Measurements from ENCODE around the gene P2RX2.

The P2RX2 gene

DNA sequence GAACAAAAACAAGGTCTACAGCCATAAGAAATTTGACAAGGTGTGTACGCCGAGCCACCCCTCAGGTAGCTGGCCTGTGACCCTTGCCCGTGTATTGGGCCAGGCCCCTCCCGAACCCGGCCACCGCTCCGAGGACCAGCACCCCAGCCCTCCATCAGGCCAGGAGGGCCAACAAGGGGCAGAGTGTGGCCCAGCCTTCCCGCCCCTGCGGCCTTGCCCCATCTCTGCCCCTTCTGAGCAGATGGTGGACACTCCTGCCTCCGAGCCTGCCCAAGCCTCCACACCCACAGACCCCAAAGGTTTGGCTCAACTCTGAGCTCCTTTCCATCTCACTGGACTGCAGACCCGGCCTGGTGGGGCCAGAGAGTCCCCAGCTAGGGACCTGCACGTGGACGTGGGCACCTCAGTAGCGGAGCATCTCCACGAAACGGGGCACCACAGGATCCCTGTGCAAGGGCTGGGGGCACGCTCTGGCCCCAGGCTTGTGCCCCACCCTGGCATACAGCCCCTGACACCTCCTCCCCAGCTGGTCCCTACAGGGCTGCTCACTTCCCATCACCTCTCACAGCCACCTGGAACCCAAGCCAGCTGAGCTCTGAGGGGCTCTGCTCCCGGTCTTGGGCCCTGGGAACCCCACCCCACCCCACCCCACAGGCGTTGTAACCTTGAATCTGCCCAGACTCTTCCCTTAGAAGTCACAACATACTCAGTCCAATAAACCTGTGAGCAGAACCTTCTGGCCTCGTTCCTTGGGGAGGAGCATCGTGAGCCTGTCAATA is 3.3 kb downstream of the P2RX2 start:
- no peak for DNase-seq

DNA sequence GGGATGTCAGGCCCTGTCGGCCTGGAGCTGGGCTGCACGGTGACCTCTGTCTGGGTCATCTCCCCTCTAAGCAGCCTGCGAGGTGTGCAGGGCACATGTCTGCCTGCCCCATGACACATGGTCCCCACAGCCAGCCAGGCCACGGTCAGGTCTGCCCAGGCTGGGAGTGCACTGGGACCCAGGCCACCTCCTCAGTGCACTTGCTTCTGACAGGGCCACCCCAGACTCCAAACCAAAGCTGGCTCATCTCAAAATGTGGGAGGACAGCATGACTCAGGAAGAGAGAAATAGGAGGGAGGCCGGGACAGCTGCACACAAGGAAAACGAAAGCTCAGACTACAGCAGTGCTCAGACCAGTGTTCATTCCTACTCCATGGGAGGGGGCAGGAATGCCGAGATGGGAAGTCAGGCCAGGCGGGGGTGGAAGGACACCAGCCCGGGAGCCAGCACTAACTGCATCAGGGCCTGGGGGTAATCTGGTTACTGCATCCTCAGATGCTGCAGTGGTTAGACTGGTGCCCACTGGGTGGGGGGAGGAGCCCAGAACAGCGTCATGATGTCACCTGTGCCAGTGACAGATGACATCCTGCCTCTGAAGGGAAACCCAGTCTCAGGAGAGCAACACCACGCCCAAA is 4.0 kb downstream of the P2RX2 start:
- no peak for DNase-seq

DNA sequence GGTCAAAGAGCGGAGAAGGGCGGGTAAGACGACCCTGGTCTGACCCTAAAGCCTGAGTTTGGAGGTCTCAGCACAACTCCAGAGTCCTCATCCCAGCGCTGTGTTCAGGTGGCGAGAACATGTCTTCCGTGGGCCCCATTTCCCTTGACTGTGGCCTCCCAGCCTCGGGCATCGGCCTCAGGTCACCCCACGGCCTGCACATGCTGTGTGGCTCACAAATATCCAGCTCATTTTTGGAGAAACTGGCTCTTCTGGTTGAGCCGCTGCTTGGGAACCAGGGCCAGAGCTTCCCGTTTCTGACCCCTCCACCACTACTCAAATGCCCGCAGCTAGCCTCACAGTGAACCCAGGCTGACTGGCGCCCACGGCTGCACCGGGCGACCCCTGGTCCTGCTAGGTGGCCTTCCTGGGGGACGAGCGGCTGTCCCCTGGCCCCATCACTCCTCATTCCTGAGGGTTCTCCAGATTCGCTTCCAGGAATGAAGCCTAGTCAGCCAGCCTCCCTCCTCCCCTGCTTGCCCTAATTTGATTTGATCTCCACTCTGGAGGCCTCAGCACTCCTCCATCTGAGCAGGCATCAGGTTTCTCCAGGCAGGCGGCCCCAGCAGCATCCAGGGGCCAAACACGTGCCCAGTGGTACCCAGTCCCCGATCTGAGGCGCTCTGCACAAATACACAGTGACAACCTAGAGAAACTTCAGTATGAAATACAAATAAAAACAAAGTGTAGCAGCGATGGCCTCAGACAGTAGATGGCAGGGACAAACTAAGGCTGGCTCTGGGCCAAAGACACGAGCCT is 4.7 kb downstream of the P2RX2 start:
- DNase-seq = no peak

DNA sequence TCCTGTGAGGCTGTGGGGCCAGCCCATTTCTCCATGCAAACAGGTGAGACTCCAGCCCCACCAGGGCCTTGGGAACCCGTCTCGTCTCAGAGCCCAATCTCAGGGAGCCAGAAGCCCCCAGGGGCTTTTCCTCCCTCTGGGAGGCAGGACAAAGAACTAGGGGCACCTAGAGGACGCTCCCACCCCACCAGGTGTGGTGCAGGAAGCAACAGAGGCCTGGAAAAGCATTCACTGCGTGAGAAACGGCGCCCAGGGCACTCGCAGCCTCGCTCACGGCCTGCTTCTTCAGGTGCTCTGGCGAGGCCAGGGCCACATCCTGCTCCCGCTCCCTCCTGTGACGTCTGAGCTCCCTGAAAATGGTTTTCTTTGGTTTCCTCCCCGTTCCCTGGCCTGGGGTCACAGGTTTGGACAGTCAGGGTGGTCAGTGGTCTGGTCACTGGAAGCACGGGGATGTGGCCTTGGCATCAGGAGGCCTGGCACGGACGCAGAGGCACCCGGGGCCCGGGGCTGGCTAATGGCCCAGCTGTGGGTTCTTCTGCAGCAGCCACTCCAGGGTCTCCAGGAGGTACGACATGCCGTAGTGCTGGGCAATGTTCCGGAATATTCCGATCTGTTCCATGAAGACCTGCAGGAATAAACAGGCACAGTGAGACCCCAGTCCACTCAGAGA is 5.7 kb downstream of the P2RX2 start:
- no peak for DNase-seq

DNA sequence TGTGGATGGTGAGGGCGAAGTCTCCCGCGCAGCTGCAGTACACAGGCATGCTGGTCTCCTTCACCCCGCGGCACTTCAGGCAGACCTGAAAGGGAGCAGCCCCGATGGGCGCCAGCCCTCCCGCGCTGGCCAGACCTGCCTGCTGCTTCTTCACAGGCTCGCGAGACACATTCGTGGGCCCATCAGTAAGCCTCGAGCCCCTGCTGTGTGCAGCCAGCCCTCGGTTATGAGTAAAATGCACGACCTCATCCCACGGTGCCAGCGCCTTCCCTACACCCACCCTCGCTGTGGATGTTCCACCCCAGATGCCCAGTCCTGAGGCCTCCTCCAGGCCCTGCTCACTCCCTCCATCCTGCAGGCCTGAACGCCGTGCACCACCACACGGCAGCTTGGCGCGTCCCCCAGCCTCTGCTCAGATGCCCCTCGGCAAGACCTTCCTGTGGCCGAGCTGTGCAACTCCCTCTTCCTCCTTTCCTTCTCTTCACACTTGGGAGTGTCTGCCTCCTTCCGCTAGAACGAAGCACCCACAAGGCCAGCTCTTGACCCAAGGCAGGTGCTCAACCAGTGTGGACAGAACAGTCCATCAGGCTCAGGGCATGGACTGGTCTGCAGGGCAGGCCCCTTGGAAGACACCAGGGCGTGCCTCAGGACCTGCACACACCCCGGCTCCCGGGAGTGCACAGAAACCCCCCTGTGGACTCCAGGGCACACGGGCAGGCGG is 6.5 kb downstream of the P2RX2 start:
- DNase-seq = no peak

DNA sequence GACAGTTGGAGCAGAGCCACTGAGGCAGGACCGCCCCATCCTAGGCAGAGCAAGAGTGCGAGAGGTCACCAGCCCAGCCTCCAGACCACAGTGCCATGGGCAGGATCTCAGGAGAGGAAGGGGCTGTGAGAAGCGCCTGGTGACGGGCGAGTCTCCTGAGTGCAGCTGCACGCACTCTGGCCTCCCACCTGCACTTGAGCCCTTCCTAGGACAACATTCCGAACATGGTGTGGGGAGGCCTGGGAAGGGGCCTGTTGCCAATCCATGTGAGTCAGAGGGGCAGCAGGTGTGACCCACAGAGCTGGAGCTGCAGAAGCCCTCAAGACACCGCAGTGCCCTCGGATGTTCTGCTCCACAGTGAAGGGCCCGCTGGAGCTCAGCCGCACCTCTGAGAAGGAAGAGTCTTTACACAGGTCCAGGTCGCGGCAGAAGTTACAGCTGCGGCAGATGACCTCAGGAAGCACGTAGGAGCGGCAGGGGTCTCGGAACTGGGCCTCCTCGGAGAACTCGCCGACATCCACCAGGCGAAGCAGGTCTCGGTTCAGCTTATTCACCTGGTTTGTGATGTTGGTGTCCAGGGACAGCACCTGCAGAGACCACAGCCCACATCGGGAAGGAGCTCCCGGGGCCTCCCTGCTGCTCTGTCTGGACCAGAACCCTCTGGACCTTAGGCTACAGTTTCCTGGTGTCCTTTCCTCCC is 7.3 kb downstream of the P2RX2 start:
- DNase-seq = no peak

DNA sequence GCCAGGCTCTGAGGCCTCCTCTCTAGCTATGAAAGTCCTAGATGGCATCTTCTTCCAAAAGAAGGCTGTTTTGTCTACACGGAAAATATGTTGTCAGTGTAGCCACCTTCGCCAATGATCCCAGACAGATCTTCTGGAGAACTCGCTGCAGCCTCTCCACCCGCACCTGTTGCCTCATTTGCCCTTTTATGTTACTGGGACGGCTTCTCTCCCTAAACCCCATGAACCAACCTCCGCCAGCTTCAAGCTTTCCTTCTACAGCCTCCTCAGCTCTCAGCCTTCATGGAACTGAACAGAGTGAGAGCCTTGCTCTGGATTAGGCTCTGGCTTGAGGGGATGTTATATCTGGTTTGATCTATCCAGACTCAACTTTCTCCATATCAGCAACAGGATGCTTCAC is 10.8 kb downstream of the P2RX2 start:
- no peak for DNase-seq

DNA sequence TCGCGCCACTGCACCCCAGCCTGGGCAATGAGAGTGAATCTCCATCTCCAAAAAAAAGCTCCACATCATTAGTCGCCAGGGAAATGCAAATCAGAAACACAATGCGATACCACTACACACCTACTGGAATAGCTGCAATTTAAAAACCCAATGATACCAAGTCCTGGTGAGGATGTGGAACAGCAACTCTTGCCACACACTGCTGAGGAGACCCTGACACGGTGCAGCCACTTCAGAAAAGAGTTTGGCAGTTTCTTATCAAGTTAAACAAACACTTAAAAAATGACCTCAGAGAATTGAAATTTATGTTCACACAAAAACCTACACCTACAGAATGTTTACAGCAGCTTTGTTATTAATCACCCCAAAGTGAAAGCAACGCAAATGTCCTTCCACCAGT is 12.1 kb downstream of the P2RX2 start:
- DNase-seq = no peak

DNA sequence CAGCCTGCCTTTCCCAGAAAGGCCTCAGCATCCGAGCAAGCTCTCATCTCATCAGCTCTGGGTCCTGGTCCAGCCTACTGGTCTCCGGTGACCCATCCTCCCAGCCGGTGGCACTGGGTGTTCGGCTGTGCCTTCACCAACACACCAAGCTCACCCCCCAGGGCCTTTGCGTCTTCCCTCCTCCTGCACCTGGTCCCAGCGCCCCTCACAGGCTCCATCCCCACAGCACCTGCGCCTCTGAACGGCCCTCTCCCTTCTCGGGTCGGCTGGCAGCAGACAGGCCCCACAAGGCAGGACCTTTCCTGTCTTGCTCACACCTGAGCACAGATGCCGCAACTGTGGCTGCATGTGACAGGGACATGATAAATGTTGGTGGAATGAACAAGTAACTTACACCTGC is 13.1 kb downstream of the P2RX2 start:
- DNase-seq = no peak

DNA sequence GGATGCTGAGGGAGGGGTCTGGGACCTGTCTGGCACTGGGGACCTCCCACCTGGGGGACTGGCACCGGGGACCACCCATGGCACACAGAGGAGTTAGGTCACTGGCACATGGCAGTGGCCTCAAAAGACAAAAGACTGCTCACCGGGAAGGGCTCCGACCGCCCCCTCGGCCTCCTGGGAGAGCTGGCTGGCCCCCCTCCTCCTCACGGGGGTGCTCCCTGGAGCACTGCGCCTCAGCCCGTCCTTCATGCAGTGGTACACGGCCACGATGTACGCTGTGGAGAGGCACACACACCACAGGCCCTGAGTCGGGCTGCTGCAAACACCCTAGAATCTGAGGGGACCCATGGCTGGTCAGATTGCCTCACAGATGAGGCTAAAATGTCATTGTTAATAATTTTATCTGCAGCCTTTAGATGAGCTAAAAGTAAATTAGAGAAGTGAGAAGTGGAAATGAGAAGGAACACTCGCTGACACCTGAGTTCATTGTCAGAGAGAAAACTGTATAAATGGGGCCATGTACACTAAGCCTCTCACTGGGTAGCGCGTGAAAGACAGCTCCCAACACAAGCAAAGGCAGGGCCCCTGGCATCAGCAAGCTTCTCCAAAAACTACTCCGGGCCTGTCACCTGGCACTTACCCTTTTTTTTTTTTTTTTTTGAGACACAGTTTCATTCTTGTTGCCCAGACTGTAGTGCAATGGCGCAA is 14.1 kb downstream of the P2RX2 start:
- no peak for DNase-seq

DNA sequence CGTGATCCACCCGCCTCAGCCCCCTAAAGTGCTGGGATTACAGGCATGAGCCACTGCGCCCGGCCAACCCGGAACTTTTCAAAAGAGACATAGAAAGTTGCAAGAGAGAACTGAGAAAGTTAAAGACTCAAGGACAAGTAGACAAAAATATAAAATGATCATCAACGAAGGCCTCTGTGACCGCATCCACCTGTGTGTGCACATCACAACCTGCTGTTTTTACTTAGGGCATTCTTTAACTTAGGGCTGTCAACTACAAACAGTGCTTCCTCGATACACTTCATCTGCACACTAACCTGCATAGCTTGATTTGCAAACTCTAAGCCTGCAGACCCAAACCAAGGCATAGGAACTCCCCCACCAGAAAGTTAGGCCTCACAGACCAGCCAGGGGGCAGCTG is 14.8 kb downstream of the P2RX2 start:
- DNase-seq = no peak

DNA sequence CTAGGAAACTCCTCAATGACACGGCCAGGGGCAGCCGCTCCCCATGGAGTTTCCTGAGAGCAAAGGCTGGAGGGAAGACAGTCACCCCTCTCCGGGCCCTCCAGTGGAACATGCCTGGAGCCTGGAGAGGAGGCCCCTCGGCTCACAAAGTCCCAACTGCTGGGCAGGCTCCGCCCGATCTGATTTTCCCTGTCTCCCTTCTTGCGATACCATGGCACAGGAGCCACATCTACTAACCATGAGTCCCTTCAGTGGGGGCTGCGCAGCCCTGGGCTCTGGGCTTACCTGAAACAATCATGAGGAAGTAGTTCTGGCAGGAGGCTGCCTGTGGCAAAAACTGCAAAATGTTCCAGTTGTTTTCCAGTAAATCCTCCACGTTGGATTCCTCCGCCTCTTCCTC is 15.3 kb downstream of the P2RX2 start:
- no peak for DNase-seq

DNA sequence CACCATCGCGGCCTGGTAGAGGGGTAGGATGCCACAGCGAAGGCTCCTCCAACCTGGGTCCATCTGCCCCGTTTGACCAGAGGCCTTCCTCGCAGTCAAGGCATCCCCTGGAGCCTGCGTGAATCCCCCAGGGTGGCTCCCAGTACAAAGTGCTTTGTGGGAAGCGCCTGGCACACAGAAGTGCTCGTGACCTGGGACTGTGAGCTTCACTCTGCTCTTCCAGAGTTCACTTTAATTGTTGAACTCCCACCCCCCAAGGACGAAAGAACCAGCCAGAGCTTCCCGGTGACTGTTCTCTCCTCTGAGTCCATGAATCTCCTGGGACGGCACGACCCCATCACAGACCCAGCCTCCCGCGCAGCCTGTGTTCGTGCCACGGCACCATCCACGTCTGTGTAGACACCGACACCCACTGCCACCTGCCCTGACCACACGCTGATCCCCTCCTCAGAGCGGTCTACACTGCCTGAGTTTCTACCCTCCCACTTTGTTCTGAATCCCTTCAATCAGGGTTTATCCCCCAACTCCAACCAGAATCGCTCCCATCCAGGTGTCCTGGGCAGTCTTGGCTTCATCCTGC is 15.9 kb downstream of the P2RX2 start:
- DNase-seq = no peak

DNA sequence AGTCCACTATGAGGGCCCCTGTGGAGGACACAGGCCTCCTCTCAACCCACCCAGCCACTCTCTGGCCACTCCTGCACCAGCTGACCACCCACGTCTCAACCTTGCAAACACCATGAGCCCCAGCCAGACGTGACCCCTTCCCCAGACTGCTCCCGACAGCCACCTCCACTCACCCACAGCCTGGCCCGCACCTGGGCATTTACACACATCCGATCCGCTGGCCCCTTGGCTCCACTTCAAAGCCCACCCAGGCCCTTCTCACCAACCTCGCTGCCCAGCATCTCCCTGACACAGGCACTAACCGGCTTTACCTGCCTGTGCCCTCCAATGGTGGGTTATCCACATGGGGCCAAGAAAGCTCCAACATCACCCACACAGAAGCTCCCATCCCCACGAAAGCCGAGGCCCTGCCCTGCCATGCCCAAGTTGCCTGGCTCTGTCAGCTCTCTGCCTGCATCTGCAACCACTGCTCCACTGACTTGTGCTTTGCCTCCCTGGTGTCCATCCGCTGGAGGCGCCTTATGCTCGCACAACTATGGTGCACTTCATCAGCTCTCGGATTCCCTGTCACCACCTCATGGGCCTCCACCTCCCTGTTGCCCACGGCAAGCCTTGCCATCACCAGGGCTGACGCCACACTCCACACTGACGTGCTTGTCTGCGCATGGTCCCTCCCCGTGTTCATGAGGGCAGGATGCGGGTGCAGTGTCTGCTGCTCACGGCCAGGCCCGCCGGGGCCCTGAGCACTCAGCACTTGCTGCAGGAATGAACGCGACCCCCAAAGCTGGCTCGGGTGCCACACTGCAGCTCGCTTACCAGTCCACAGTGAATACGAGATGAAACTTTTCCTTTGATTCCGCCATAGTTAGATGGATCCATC is 16.7 kb downstream of the P2RX2 start:
- DNase-seq = no peak

DNA sequence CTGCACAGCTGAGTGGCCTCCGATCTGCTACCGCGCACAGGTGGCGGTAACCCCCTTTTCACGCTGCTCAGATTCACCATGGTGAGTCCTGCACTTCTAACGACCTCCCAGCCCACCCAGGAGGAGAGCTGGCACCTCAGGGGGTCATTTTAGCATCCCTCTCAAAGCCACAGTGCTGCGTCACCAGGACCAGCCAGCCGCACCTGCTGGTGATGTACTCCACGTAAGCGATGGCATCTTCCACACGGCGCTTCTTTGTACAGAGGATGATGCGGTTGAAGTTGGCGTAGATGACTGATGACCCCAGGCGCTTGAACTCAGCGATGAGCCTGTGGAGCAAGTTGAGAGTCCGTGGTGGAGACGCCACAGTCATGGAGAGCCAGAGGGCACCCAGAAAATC is 19.2 kb downstream of the P2RX2 start:
- DNase-seq = no peak

DNA sequence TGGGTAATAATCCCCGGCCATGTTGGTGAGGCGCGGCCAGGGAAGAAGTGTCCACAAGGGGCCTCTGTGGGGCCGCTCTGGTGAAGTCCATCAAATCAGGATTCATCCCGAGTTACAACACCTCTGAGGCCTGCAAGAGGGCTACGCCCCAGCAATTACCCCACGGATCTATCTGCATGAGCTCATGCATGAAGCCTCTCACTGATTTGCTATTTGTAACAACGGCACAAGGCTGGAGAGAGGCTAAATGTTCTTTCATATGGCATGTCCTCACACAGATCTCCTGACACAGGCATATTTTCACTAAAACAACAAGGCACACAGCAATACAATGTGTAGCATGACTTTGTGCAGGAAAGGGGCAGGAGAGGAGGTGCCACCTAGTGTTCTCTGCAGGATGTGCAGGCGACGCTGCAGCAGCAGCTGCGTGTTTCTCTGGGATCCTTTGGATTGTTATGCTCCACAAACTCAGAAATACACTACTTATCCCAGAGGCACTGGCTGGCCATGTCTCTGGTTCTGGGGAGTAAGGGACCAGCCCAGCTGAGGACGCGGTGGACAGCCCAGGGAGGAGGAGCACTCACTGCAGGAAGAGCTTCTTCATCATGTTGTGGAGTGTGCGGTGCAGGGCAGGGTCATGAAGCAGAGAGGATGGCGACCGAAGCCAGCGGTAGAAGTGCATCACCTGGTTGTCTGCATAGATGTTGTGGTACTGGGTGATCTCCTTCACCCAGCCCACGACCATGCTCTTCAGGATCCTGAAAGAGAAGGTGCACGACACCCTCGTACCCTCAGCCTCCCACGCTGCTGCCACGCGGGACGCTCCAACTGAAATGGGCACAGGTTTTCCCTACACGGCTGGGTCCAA is 20.2 kb downstream of the P2RX2 start:
- DNase-seq = peak; percentile 18

DNA sequence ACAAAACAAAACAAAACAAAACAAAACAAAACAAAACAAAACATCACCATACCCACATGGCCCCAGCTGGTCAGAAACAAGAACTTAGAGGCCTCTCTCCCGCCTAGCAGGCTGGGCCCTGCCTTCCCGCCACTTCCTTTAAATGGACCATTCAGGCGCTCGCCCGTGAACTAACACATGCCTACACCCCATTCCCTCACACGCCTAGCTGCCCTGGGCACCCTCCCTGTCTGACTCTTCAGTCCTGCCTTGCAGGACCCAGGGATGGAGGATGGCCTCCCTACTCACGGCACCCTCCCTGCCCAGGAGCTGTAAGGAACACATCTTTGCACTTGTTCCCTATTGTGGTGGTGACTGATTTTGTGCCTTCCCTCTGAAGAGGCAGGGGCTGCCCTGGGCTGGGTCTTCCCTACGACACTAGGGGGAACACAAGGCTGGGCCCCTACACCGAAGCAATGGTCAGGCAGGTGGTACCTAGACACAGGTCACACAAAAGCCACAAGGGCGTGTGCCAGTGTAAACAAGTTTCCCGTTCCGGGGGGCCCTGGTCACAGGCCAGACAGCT is 21.5 kb downstream of the P2RX2 start:
- no peak for DNase-seq

DNA sequence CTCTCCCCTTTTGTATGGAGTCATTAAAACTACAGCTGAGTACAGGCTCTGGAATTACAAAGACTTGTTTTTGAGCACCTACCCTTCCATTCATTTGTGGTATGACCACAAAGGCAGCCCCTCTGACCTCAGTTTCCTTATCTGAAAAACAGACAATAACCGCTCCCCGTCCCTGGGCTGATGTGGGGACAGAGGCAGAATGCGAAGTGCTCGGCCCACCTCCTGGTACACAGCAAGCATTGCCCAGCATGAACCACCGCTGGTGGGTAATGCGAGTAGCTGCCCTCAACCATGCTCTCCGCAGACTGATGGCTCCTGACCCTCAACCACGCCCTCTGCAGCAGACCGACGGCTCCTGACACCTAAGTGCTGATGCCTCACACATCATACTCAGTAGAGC is 22.4 kb downstream of the P2RX2 start:
- no peak for DNase-seq
